H9 (cell line): ENCODE measurements around the gene NUDT3. TPM values are rescaled to one million over a fixed set of nuclear protein-coding genes. Genes with fewer than 3 reads are reported as not detected.

ENCODE experiments used
- DNase-seq: peaks from one replicate; pipeline ENCODE4 v3.0.0-alpha.2; 2017
- H2AFZ ChIP-seq: one replicate; pipeline ENCODE4 v1.6.1; 2013; ENCODE audit warnings: mild to moderate bottlenecking, low read length, control low read depth, moderate library complexity
- H2AK5ac ChIP-seq: 2 replicates; pipeline ENCODE4 v1.6.1; 2013; ENCODE audit warnings: low read length, control low read depth, mixed read lengths; ENCODE audit not compliant: insufficient read length
- H2BK120ac ChIP-seq: one replicate; pipeline ENCODE4 v1.6.1; 2013; ENCODE audit warnings: low read depth, mild to moderate bottlenecking, low read length, control low read depth, inconsistent platforms; ENCODE audit not compliant: poor library complexity, severe bottlenecking
- H2BK12ac ChIP-seq: 2 replicates; pipeline ENCODE4 v1.6.1; 2013; ENCODE audit warnings: low read length, control low read depth, mixed read lengths, low read depth; ENCODE audit not compliant: insufficient read length
- H2BK15ac ChIP-seq: 2 replicates; pipeline ENCODE4 v1.6.1; 2013; ENCODE audit warnings: low read depth, low read length, control low read depth
- H2BK20ac ChIP-seq: one replicate; pipeline ENCODE4 v1.6.1; 2013; ENCODE audit warnings: low read depth, mild to moderate bottlenecking, low read length, control low read depth, inconsistent platforms; ENCODE audit not compliant: poor library complexity, severe bottlenecking
- H2BK5ac ChIP-seq: 2 replicates; pipeline ENCODE4 v1.6.1; 2013; ENCODE audit warnings: low read length, control low read depth, mixed read lengths; ENCODE audit not compliant: insufficient read length
- H3K14ac ChIP-seq: 2 replicates; pipeline ENCODE4 v1.6.1; 2013; ENCODE audit warnings: low read length, control low read depth; ENCODE audit not compliant: insufficient read depth
- H3K18ac ChIP-seq: 2 replicates; pipeline ENCODE4 v1.6.1; 2013; ENCODE audit warnings: low read depth, mild to moderate bottlenecking, mixed read lengths, low read length, control low read depth; ENCODE audit not compliant: insufficient read length
- H3K23ac ChIP-seq: 2 replicates; pipeline ENCODE4 v1.6.1; 2013; ENCODE audit warnings: low read length, control low read depth, mixed read lengths, low read depth; ENCODE audit not compliant: insufficient read length
- H3K23me2 ChIP-seq: 2 replicates; pipeline ENCODE4 v1.6.1; 2013; ENCODE audit warnings: low read depth, mild to moderate bottlenecking, mixed read lengths, low read length, control low read depth; ENCODE audit not compliant: insufficient read length, poor library complexity, severe bottlenecking
- H3K27ac ChIP-seq: 2 replicates; pipeline ENCODE4 v1.5.1; 2013; ENCODE audit warnings: low read length, control low read depth, mixed read lengths, low read depth; ENCODE audit not compliant: insufficient read length
- H3K27me3 ChIP-seq: 2 replicates; pipeline ENCODE4 v1.6.1; 2013; ENCODE audit warnings: low read length, control low read depth, inconsistent platforms; ENCODE audit not compliant: insufficient read depth
- H3K4ac ChIP-seq: 2 replicates; pipeline ENCODE4 v1.6.1; 2013; ENCODE audit warnings: low read depth, mild to moderate bottlenecking, control low read depth, inconsistent platforms, low read length, moderate library complexity
- H3K4me1 ChIP-seq: 2 replicates; pipeline ENCODE4 v1.6.1; 2013; ENCODE audit warnings: low read length, control low read depth, inconsistent platforms; ENCODE audit not compliant: insufficient read depth
- H3K4me2 ChIP-seq: 2 replicates; pipeline ENCODE4 v1.6.1; 2013; ENCODE audit warnings: low read length, control low read depth, mixed read lengths; ENCODE audit not compliant: insufficient read length, insufficient read depth
- H3K56ac ChIP-seq: 2 replicates; pipeline ENCODE4 v1.6.1; 2013; ENCODE audit warnings: low read depth, mild to moderate bottlenecking, mixed read lengths, low read length, control low read depth; ENCODE audit not compliant: insufficient read length
- H3K79me1 ChIP-seq: 2 replicates; pipeline ENCODE4 v1.6.1; 2013; ENCODE audit warnings: low read depth, mild to moderate bottlenecking, moderate library complexity, low read length, control low read depth, inconsistent platforms; ENCODE audit not compliant: insufficient read depth, poor library complexity, severe bottlenecking
- H3K79me2 ChIP-seq: 2 replicates; pipeline ENCODE4 v1.6.1; 2013; ENCODE audit warnings: low read length, control low read depth, inconsistent platforms; ENCODE audit not compliant: insufficient read depth
- H3K9ac ChIP-seq: 2 replicates; pipeline ENCODE4 v1.6.1; 2013; ENCODE audit warnings: low read length, control low read depth, mixed read lengths; ENCODE audit not compliant: insufficient read length; ENCODE audit errors: extremely low read depth
- H3K9me3 ChIP-seq: one replicate; pipeline ENCODE4 v1.6.1; 2013; ENCODE audit warnings: low read depth, low read length, inconsistent platforms; ENCODE audit not compliant: control insufficient read depth
- H3T11ph ChIP-seq: one replicate; pipeline ENCODE4 v1.6.1; 2013; ENCODE audit warnings: mild to moderate bottlenecking, low read length, control low read depth, inconsistent platforms
- H4K20me1 ChIP-seq: one replicate; pipeline ENCODE4 v1.6.1; 2013; ENCODE audit not compliant: control insufficient read depth, insufficient read length, insufficient read depth
- H4K5ac ChIP-seq: 2 replicates; pipeline ENCODE4 v1.6.1; 2013; ENCODE audit warnings: low read depth, mild to moderate bottlenecking, mixed read lengths, low read length, control low read depth; ENCODE audit not compliant: insufficient read length
- H4K8ac ChIP-seq: replicated peaks from 2 replicates; pipeline ENCODE4 v1.6.1; 2013; ENCODE audit warnings: low read length, control low read depth, mixed read lengths, low read depth; ENCODE audit not compliant: insufficient read length
- H4K91ac ChIP-seq: 2 replicates; pipeline ENCODE4 v1.6.1; 2013; ENCODE audit warnings: low read depth, mild to moderate bottlenecking, moderate library complexity, mixed read lengths, low read length, control low read depth; ENCODE audit not compliant: insufficient read length
- H3K27ac Mint-ChIP-seq, 3 experiments: 2 replicates in 2 of 3; 3 replicates in 1 of 3; pipeline ENCODE4 v1.8.0; 2020 to 2021; ENCODE audit warnings: mixed read lengths in 3 of 3, mild to moderate bottlenecking in 1 of 3, moderate library complexity in 1 of 3
- H3K27me3 Mint-ChIP-seq: 2 replicates; pipeline ENCODE4 v1.8.0; 2021; ENCODE audit warnings: low read depth, mild to moderate bottlenecking, moderate library complexity, mixed read lengths
- H3K36me3 Mint-ChIP-seq, 3 experiments: 2 replicates in 2 of 3; 3 replicates in 1 of 3; pipeline ENCODE4 v1.8.0; 2020 to 2021; ENCODE audit warnings: low read depth in 3 of 3, mixed read lengths in 3 of 3; ENCODE audit not compliant: insufficient read depth in 1 of 3
- H3K4me1 Mint-ChIP-seq, 2 experiments: 2 replicates each; pipeline ENCODE4 v1.8.0; 2020; ENCODE audit warnings: mixed read lengths in 2 of 2
- H3K4me3 Mint-ChIP-seq, 2 experiments: 2 replicates in 1 of 2; 3 replicates in 1 of 2; pipeline ENCODE4 v1.8.0; 2020 to 2021; ENCODE audit warnings: mild to moderate bottlenecking in 2 of 2, mixed read lengths in 2 of 2, moderate library complexity in 1 of 2
- H3K9me3 Mint-ChIP-seq, 2 experiments: 2 replicates in 1 of 2; 3 replicates in 1 of 2; pipeline ENCODE4 v1.8.0; 2020; ENCODE audit warnings: mild to moderate bottlenecking in 2 of 2, mixed read lengths in 2 of 2, moderate library complexity in 1 of 2
- CTCF ChIP-seq: fragments of 200-600 bp; sonication (generic); conservative IDR thresholded peaks from 3 replicates; pipeline ENCODE4 v1.8.0; 2021; ENCODE audit warnings: antibody characterized with exemption, mild to moderate bottlenecking
- WGBS: extraction: QIAGEN DNeasy Blood & Tissue Kit; methylation state at CpG from one replicate; pipeline ENCODE4 v1.1.7; 2013; ENCODE audit warnings: missing lambda C conversion rate, low lambda C conversion rate, mixed read lengths; ENCODE audit not compliant: insufficient read length; ENCODE audit errors: extremely low coverage; 5-methylcytosine and 5-hydroxymethylcytosine counted together
- total RNA-seq: library from RNA; stranded (reverse); gene quantifications from 2 replicates; pipeline ENCODE4 v1.2.1, GENCODE V29; 2021

NUDT3 gene
- total RNA-seq, 1 experiment from 2014 or later, result 23.6 TPM

- no peak overlapping the region for H3K4ac ChIP-seq
- no peak for TF ChIP-seq CTCF
- H3K9ac ChIP-seq, result no peak overlapping the region
- no peak overlapping the region for H3K18ac ChIP-seq
- no peaks in the 10 kb centered on the region for H3K79me1 ChIP-seq
- H3K23ac ChIP-seq, result no peak overlapping the region
- H3K36me3 Mint-ChIP-seq, result peaks cover 0 to 27% (median 11%) of the 10 kb centered on the region in 3 experiments; a peak in 6 of 7 replicates
- no peak overlapping the region for H4K5ac ChIP-seq
- 0 out of 4 replicates have a peak, but pooled peaks cover 0 to 3% of the 10 kb centered on the region in 2 experiments for H3K4me1 Mint-ChIP-seq
- no peak overlapping the region for H2AFZ ChIP-seq
- no peak overlapping the region for H2BK20ac ChIP-seq
- H2BK5ac ChIP-seq, result no peak overlapping the region
- WGBS, result no CpG with 5 or more reads among the region's 4 CpGs
- H2AK5ac ChIP-seq, result no peak overlapping the region
- H3K79me2 ChIP-seq, result no peaks in the 10 kb centered on the region
- H3K27me3 ChIP-seq, result no peaks in the 10 kb centered on the region
- no peak overlapping the region for H3K4me3 Mint-ChIP-seq
- no peak overlapping the region for H3K4me2 ChIP-seq
- no peak overlapping the region for H2BK120ac ChIP-seq
- H3K14ac ChIP-seq, result no peak overlapping the region; the same call in 1 of the 2 replicates
- H3K27ac ChIP-seq, result no peak overlapping the region
- H3K27me3 Mint-ChIP-seq, result no peaks in the 10 kb centered on the region; the same call in 1 of the 2 replicates
- no peak overlapping the region for H3K56ac ChIP-seq
- H3K23me2 ChIP-seq, result no peaks in the 10 kb centered on the region
- no peak overlapping the region for H4K8ac ChIP-seq
- no peak overlapping the region for H2BK12ac ChIP-seq
- H3K4me1 ChIP-seq, result no peaks in the 10 kb centered on the region
- H2BK15ac ChIP-seq, result no peak overlapping the region
- H3T11ph ChIP-seq, result no peak overlapping the region
- H3K9me3 ChIP-seq, result no peaks in the 10 kb centered on the region
- no peak overlapping the region for H3K27ac Mint-ChIP-seq
- no peaks in the 10 kb centered on the region for H3K9me3 Mint-ChIP-seq
- no peak overlapping the region for H4K91ac ChIP-seq
- no peaks in the 10 kb centered on the region for H4K20me1 ChIP-seq
- no peak for DNase-seq
These were observed 107.7 kb downstream of the NUDT3 start for GRCh38 chr6:34284563-34285447.
